Measurements from ENCODE around the gene SWI5. TPM values are rescaled to one million over a fixed set of nuclear protein-coding genes. Genes with fewer than 3 reads are reported as not detected.

The SWI5 gene
- total and polyA plus RNA-seq, 3 donors from 2014 or later = 69.3 to 164 (median 131) TPM

- intact Hi-C loops (cut with DNase I; ENCODE audit: low total_unique reads) = no loop called here
- Histone ChIP-seq H3K27ac (no peak overlapping the region), H3K4me1 (no peaks in the 10 kb centered on the region), H3K27me3 (no peaks in the 10 kb centered on the region), H3K4me3 (no peak overlapping the region), H3K36me3 (ENCODE audit: low read depth, missing control alignments) (no peaks in the 10 kb centered on the region), H3K9me3 (no peaks in the 10 kb centered on the region)
- WGBS, 2 donors = 76 to 79% methylated on average over 2 of the region's 2 CpGs
- DNase-seq = no peak
- TF ChIP-seq CTCF (IDR thresholded peaks at IDR 0.05) = no peak
- TF ChIP-seq POLR2A (IDR thresholded peaks at IDR 0.05) = no peak
These were observed 21.2 kb downstream of the SWI5 start for GRCh38 chr9:128297221-128297773.

GRCh38 chr9:128298535-128299482, 22.7 kb downstream of the SWI5 start:
- no peak overlapping the region for H3K27ac ChIP-seq
- H3K4me1 ChIP-seq = no peaks in the 10 kb centered on the region
- intact Hi-C loops (cut with DNase I; ENCODE audit: low total_unique reads) = no loop called here
- H3K4me3 ChIP-seq = no peak overlapping the region
- WGBS, 2 donors = 88 to 96% methylated on average over 17 to 20 of the region's 20 CpGs
- DNase-seq = no peak
- no peaks in the 10 kb centered on the region for H3K27me3 ChIP-seq
- no peaks in the 10 kb centered on the region for H3K9me3 ChIP-seq
- H3K36me3 ChIP-seq (ENCODE audit: low read depth, missing control alignments) = no peaks in the 10 kb centered on the region
- TF ChIP-seq CTCF (IDR thresholded peaks at IDR 0.05) (no peak), POLR2A (IDR thresholded peaks at IDR 0.05) (no peak)

GRCh38 chr9:128304136-128304970, 28.3 kb downstream of the SWI5 start:
- peaks cover 7% of the 10 kb centered on the region for H3K4me1 ChIP-seq
- H3K9me3 ChIP-seq = no peaks in the 10 kb centered on the region
- no peak for DNase-seq
- H3K27ac ChIP-seq = no peak overlapping the region
- no peaks in the 10 kb centered on the region for H3K27me3 ChIP-seq
- no peak for TF ChIP-seq POLR2A (IDR thresholded peaks at IDR 0.05)
- no peak for TF ChIP-seq CTCF (IDR thresholded peaks at IDR 0.05)
- no peaks in the 10 kb centered on the region for H3K36me3 ChIP-seq (ENCODE audit: low read depth, missing control alignments)
- H3K4me3 ChIP-seq = no peak overlapping the region
- intact Hi-C loops (cut with DNase I; ENCODE audit: low total_unique reads) = no loop called here
- WGBS, 2 donors = 50 to 65% methylated on average over 9 of the region's 9 CpGs

- Histone ChIP-seq H3K9me3 (no peaks in the 10 kb centered on the region), H3K27ac (no peak overlapping the region), H3K36me3 (ENCODE audit: low read depth, missing control alignments) (no peaks in the 10 kb centered on the region), H3K4me1 (peaks cover 7% of the 10 kb centered on the region), H3K4me3 (no peak overlapping the region), H3K27me3 (no peaks in the 10 kb centered on the region)
- 62 to 68% methylated on average over 5 of the region's 5 CpGs for WGBS, 2 donors
- TF ChIP-seq CTCF (IDR thresholded peaks at IDR 0.05) (no peak), POLR2A (IDR thresholded peaks at IDR 0.05) (no peak)
- intact Hi-C loops (cut with DNase I; ENCODE audit: low total_unique reads) = no loop called here
- no peak for DNase-seq
These were observed 28.9 kb downstream of the SWI5 start for GRCh38 chr9:128304971-128305288.
